ENCODE results near the gene LRMDA.

The LRMDA gene

GRCh38 chr10:76466836-76467503, 1035.5 kb downstream of the LRMDA start:
- H3K79me1 ChIP-seq (ENCODE audit: low read length), result no peaks in the 10 kb centered on the region
- H3K4me3 ChIP-seq (ENCODE audit: low read length), result no peak overlapping the region
- no peak overlapping the region for H3K4ac ChIP-seq (ENCODE audit: low read depth, low read length)
- no peak overlapping the region for H2BK120ac ChIP-seq (ENCODE audit: low read depth, low read length)
- no CpG with 5 or more reads among the region's 6 CpGs for WGBS (ENCODE audit: extremely low coverage, insufficient coverage, low lambda C conversion rate)
- no peak overlapping the region for H3K4me2 ChIP-seq (ENCODE audit: low read length)
- no peak for DNase-seq
- H3K36me3 ChIP-seq (ENCODE audit: control insufficient read depth, insufficient read depth, low read length), result no peaks in the 10 kb centered on the region
- no peaks in the 10 kb centered on the region for H3K4me1 ChIP-seq (ENCODE audit: control insufficient read depth, low read depth, low read length)
- no peak overlapping the region for H4K8ac ChIP-seq (ENCODE audit: low read depth, low read length)
- H2AK5ac ChIP-seq (ENCODE audit: low read length), result no peak overlapping the region
- H3K18ac ChIP-seq (ENCODE audit: low read length), result no peak overlapping the region
- no peak overlapping the region for H3K9ac ChIP-seq (ENCODE audit: low read length)
- H3K79me2 ChIP-seq (ENCODE audit: control insufficient read depth, insufficient read depth, low read length), result no peaks in the 10 kb centered on the region
- H3K27ac ChIP-seq (ENCODE audit: low read depth, low read length), result no peak overlapping the region
- no peak overlapping the region for H3K23ac ChIP-seq (ENCODE audit: low read length)
- no peak overlapping the region for H4K5ac ChIP-seq (ENCODE audit: low read length)
- H2BK15ac ChIP-seq (replicated peaks; ENCODE audit: low read depth), result no peak overlapping the region
- no peak overlapping the region for H3K56ac ChIP-seq (ENCODE audit: low read length)
- H3K27me3 ChIP-seq (ENCODE audit: insufficient read depth, low read length, poor library complexity), result no peaks in the 10 kb centered on the region
- no peak overlapping the region for H2BK5ac ChIP-seq (ENCODE audit: low read length)

- no peak overlapping the region for H3K23ac ChIP-seq (ENCODE audit: low read length)
- no peak overlapping the region for H2BK120ac ChIP-seq (ENCODE audit: low read depth, low read length)
- H3K9ac ChIP-seq (ENCODE audit: low read length), result no peak overlapping the region
- no peaks in the 10 kb centered on the region for H3K4me1 ChIP-seq (ENCODE audit: control insufficient read depth, low read depth, low read length)
- no peaks in the 10 kb centered on the region for H3K27me3 ChIP-seq (ENCODE audit: insufficient read depth, low read length, poor library complexity)
- no peak overlapping the region for H4K5ac ChIP-seq (ENCODE audit: low read length)
- no peak overlapping the region for H3K56ac ChIP-seq (ENCODE audit: low read length)
- no peak overlapping the region for H4K8ac ChIP-seq (ENCODE audit: low read depth, low read length)
- no peaks in the 10 kb centered on the region for H3K36me3 ChIP-seq (ENCODE audit: control insufficient read depth, insufficient read depth, low read length)
- H3K27ac ChIP-seq (ENCODE audit: low read depth, low read length), result no peak overlapping the region
- no peak overlapping the region for H3K4me3 ChIP-seq (ENCODE audit: low read length)
- H2BK15ac ChIP-seq (replicated peaks; ENCODE audit: low read depth), result no peak overlapping the region
- H3K4ac ChIP-seq (ENCODE audit: low read depth, low read length), result no peak overlapping the region
- H3K18ac ChIP-seq (ENCODE audit: low read length), result no peak overlapping the region
- H3K79me1 ChIP-seq (ENCODE audit: low read length), result no peaks in the 10 kb centered on the region
- no peak overlapping the region for H3K4me2 ChIP-seq (ENCODE audit: low read length)
- DNase-seq, result no peak
- no peak overlapping the region for H2BK5ac ChIP-seq (ENCODE audit: low read length)
- H2AK5ac ChIP-seq (ENCODE audit: low read length), result no peak overlapping the region
- no peaks in the 10 kb centered on the region for H3K79me2 ChIP-seq (ENCODE audit: control insufficient read depth, insufficient read depth, low read length)
These were observed 1038.3 kb downstream of the LRMDA start for GRCh38 chr10:76469675-76470074.

- no CpG with 5 or more reads among the region's 5 CpGs for WGBS (ENCODE audit: extremely low coverage, insufficient coverage, low lambda C conversion rate)
- Histone ChIP-seq H3K4ac (ENCODE audit: low read depth, low read length) (no peak overlapping the region), H3K36me3 (ENCODE audit: control insufficient read depth, insufficient read depth, low read length) (no peaks in the 10 kb centered on the region), H3K18ac (ENCODE audit: low read length) (no peak overlapping the region), H3K56ac (ENCODE audit: low read length) (no peak overlapping the region), H3K9ac (ENCODE audit: low read length) (no peak overlapping the region), H2AK5ac (ENCODE audit: low read length) (no peak overlapping the region), H2BK15ac (replicated peaks; ENCODE audit: low read depth) (no peak overlapping the region), H3K27ac (ENCODE audit: low read depth, low read length) (no peak overlapping the region), H3K79me1 (ENCODE audit: low read length) (no peaks in the 10 kb centered on the region), H3K4me3 (ENCODE audit: low read length) (no peak overlapping the region), H2BK5ac (ENCODE audit: low read length) (no peak overlapping the region), H4K5ac (ENCODE audit: low read length) (no peak overlapping the region), H3K23ac (ENCODE audit: low read length) (no peak overlapping the region), H4K8ac (ENCODE audit: low read depth, low read length) (no peak overlapping the region), H3K27me3 (ENCODE audit: insufficient read depth, low read length, poor library complexity) (no peaks in the 10 kb centered on the region), H2BK120ac (ENCODE audit: low read depth, low read length) (no peak overlapping the region), H3K79me2 (ENCODE audit: control insufficient read depth, insufficient read depth, low read length) (no peaks in the 10 kb centered on the region), H3K4me1 (ENCODE audit: control insufficient read depth, low read depth, low read length) (no peaks in the 10 kb centered on the region), H3K4me2 (ENCODE audit: low read length) (no peak overlapping the region)
- DNase-seq, result no peak
These were observed 1047.8 kb downstream of the LRMDA start for GRCh38 chr10:76479103-76479790.

- no peak overlapping the region for H4K8ac ChIP-seq (ENCODE audit: low read depth, low read length)
- no peak overlapping the region for H3K23ac ChIP-seq (ENCODE audit: low read length)
- no peak overlapping the region for H2BK5ac ChIP-seq (ENCODE audit: low read length)
- H4K5ac ChIP-seq (ENCODE audit: low read length), result no peak overlapping the region
- no peak overlapping the region for H2BK15ac ChIP-seq (replicated peaks; ENCODE audit: low read depth)
- no peak overlapping the region for H3K4ac ChIP-seq (ENCODE audit: low read depth, low read length)
- no peak overlapping the region for H2BK120ac ChIP-seq (ENCODE audit: low read depth, low read length)
- no peaks in the 10 kb centered on the region for H3K79me1 ChIP-seq (ENCODE audit: low read length)
- H3K4me3 ChIP-seq (ENCODE audit: low read length), result no peak overlapping the region
- no peaks in the 10 kb centered on the region for H3K4me1 ChIP-seq (ENCODE audit: control insufficient read depth, low read depth, low read length)
- no peak overlapping the region for H3K18ac ChIP-seq (ENCODE audit: low read length)
- H3K79me2 ChIP-seq (ENCODE audit: control insufficient read depth, insufficient read depth, low read length), result no peaks in the 10 kb centered on the region
- no peak overlapping the region for H3K27ac ChIP-seq (ENCODE audit: low read depth, low read length)
- H2AK5ac ChIP-seq (ENCODE audit: low read length), result no peak overlapping the region
- WGBS (ENCODE audit: extremely low coverage, insufficient coverage, low lambda C conversion rate), result no CpG with 5 or more reads among the region's 2 CpGs
- no peak overlapping the region for H3K4me2 ChIP-seq (ENCODE audit: low read length)
- no peaks in the 10 kb centered on the region for H3K27me3 ChIP-seq (ENCODE audit: insufficient read depth, low read length, poor library complexity)
- no peaks in the 10 kb centered on the region for H3K36me3 ChIP-seq (ENCODE audit: control insufficient read depth, insufficient read depth, low read length)
- no peak overlapping the region for H3K9ac ChIP-seq (ENCODE audit: low read length)
- DNase-seq, result no peak
- H3K56ac ChIP-seq (ENCODE audit: low read length), result no peak overlapping the region
These were observed 1049.8 kb downstream of the LRMDA start for GRCh38 chr10:76481178-76481577.

GRCh38 chr10:76487582-76487981, 1056.2 kb downstream of the LRMDA start:
- WGBS (ENCODE audit: extremely low coverage, insufficient coverage, low lambda C conversion rate), result no CpG with 5 or more reads among the region's 1 CpG
- H2AK5ac ChIP-seq (ENCODE audit: low read length), result no peak overlapping the region
- no peaks in the 10 kb centered on the region for H3K79me2 ChIP-seq (ENCODE audit: control insufficient read depth, insufficient read depth, low read length)
- no peak overlapping the region for H3K9ac ChIP-seq (ENCODE audit: low read length)
- H3K4me2 ChIP-seq (ENCODE audit: low read length), result no peak overlapping the region
- H2BK5ac ChIP-seq (ENCODE audit: low read length), result no peak overlapping the region
- no peaks in the 10 kb centered on the region for H3K27me3 ChIP-seq (ENCODE audit: insufficient read depth, low read length, poor library complexity)
- no peak overlapping the region for H3K23ac ChIP-seq (ENCODE audit: low read length)
- H3K36me3 ChIP-seq (ENCODE audit: control insufficient read depth, insufficient read depth, low read length), result no peaks in the 10 kb centered on the region
- H3K18ac ChIP-seq (ENCODE audit: low read length), result no peak overlapping the region
- no peak overlapping the region for H3K4ac ChIP-seq (ENCODE audit: low read depth, low read length)
- no peaks in the 10 kb centered on the region for H3K4me1 ChIP-seq (ENCODE audit: control insufficient read depth, low read depth, low read length)
- H3K56ac ChIP-seq (ENCODE audit: low read length), result no peak overlapping the region
- H2BK15ac ChIP-seq (replicated peaks; ENCODE audit: low read depth), result no peak overlapping the region
- no peaks in the 10 kb centered on the region for H3K79me1 ChIP-seq (ENCODE audit: low read length)
- H2BK120ac ChIP-seq (ENCODE audit: low read depth, low read length), result no peak overlapping the region
- H3K27ac ChIP-seq (ENCODE audit: low read depth, low read length), result no peak overlapping the region
- H4K8ac ChIP-seq (ENCODE audit: low read depth, low read length), result no peak overlapping the region
- no peak for DNase-seq
- H3K4me3 ChIP-seq (ENCODE audit: low read length), result no peak overlapping the region
- H4K5ac ChIP-seq (ENCODE audit: low read length), result no peak overlapping the region

- no peak for DNase-seq
- H3K4me2 ChIP-seq (ENCODE audit: low read length), result no peak overlapping the region
- H3K23ac ChIP-seq (ENCODE audit: low read length), result no peak overlapping the region
- no peaks in the 10 kb centered on the region for H3K79me1 ChIP-seq (ENCODE audit: low read length)
- H3K56ac ChIP-seq (ENCODE audit: low read length), result no peak overlapping the region
- H3K36me3 ChIP-seq (ENCODE audit: control insufficient read depth, insufficient read depth, low read length), result no peaks in the 10 kb centered on the region
- H2BK5ac ChIP-seq (ENCODE audit: low read length), result no peak overlapping the region
- H2AK5ac ChIP-seq (ENCODE audit: low read length), result no peak overlapping the region
- no peak overlapping the region for H3K4me3 ChIP-seq (ENCODE audit: low read length)
- no peak overlapping the region for H4K8ac ChIP-seq (ENCODE audit: low read depth, low read length)
- H3K18ac ChIP-seq (ENCODE audit: low read length), result no peak overlapping the region
- H3K9ac ChIP-seq (ENCODE audit: low read length), result no peak overlapping the region
- H3K27ac ChIP-seq (ENCODE audit: low read depth, low read length), result no peak overlapping the region
- H3K4me1 ChIP-seq (ENCODE audit: control insufficient read depth, low read depth, low read length), result no peaks in the 10 kb centered on the region
- no peak overlapping the region for H4K5ac ChIP-seq (ENCODE audit: low read length)
- no CpG with 5 or more reads among the region's 1 CpG for WGBS (ENCODE audit: extremely low coverage, insufficient coverage, low lambda C conversion rate)
- H2BK15ac ChIP-seq (replicated peaks; ENCODE audit: low read depth), result no peak overlapping the region
- H2BK120ac ChIP-seq (ENCODE audit: low read depth, low read length), result no peak overlapping the region
- H3K79me2 ChIP-seq (ENCODE audit: control insufficient read depth, insufficient read depth, low read length), result no peaks in the 10 kb centered on the region
- no peak overlapping the region for H3K4ac ChIP-seq (ENCODE audit: low read depth, low read length)
- H3K27me3 ChIP-seq (ENCODE audit: insufficient read depth, low read length, poor library complexity), result no peaks in the 10 kb centered on the region
These were observed 1057.2 kb downstream of the LRMDA start for GRCh38 chr10:76488602-76489001.
